ENCODE results near the gene EEA1. TPM values are rescaled to one million over a fixed set of nuclear protein-coding genes. Genes with fewer than 3 reads are reported as not detected.

The EEA1 gene
- total RNA-seq, 1 donor from 2014 or later: 31.1 TPM

GRCh38 chr12:92938638-92939037 is 9.5 kb upstream of the EEA1 start:
- TF ChIP-seq, protein P1, sequence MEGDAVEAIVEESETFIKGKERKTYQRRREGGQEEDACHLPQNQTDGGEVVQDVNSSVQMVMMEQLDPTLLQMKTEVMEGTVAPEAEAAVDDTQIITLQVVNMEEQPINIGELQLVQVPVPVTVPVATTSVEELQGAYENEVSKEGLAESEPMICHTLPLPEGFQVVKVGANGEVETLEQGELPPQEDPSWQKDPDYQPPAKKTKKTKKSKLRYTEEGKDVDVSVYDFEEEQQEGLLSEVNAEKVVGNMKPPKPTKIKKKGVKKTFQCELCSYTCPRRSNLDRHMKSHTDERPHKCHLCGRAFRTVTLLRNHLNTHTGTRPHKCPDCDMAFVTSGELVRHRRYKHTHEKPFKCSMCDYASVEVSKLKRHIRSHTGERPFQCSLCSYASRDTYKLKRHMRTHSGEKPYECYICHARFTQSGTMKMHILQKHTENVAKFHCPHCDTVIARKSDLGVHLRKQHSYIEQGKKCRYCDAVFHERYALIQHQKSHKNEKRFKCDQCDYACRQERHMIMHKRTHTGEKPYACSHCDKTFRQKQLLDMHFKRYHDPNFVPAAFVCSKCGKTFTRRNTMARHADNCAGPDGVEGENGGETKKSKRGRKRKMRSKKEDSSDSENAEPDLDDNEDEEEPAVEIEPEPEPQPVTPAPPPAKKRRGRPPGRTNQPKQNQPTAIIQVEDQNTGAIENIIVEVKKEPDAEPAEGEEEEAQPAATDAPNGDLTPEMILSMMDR (IDR thresholded peaks at IDR 0.05): no peak
- H3K27ac Mint-ChIP-seq (ENCODE audit: unreplicated experiment): no peak overlapping the region
- H3K9me3 Mint-ChIP-seq (ENCODE audit: unreplicated experiment): no peaks in the 10 kb centered on the region
- DNase-seq (ENCODE audit: extremely low spot score, unreplicated experiment): no peak
- H3K4me1 Mint-ChIP-seq (ENCODE audit: unreplicated experiment): peaks cover 8% of the 10 kb centered on the region
- H3K4me3 Mint-ChIP-seq (ENCODE audit: unreplicated experiment): no peak overlapping the region
- no peaks in the 10 kb centered on the region for H3K36me3 Mint-ChIP-seq (ENCODE audit: unreplicated experiment)
- no peaks in the 10 kb centered on the region for H3K27me3 Mint-ChIP-seq (ENCODE audit: unreplicated experiment)

- TF ChIP-seq, protein P1 (IDR thresholded peaks at IDR 0.05): no peak
- Mint-ChIP-seq H3K36me3 (ENCODE audit: unreplicated experiment) (no peaks in the 10 kb centered on the region), H3K27me3 (ENCODE audit: unreplicated experiment) (no peaks in the 10 kb centered on the region), H3K9me3 (ENCODE audit: unreplicated experiment) (no peaks in the 10 kb centered on the region), H3K4me3 (ENCODE audit: unreplicated experiment) (no peak overlapping the region), H3K4me1 (ENCODE audit: unreplicated experiment) (peaks cover 5% of the 10 kb centered on the region), H3K27ac (ENCODE audit: unreplicated experiment) (no peak overlapping the region)
- DNase-seq (ENCODE audit: extremely low spot score, unreplicated experiment): no peak
Observed at GRCh38 chr12:92938018-92938417, 8.9 kb upstream of the EEA1 start.

DNA sequence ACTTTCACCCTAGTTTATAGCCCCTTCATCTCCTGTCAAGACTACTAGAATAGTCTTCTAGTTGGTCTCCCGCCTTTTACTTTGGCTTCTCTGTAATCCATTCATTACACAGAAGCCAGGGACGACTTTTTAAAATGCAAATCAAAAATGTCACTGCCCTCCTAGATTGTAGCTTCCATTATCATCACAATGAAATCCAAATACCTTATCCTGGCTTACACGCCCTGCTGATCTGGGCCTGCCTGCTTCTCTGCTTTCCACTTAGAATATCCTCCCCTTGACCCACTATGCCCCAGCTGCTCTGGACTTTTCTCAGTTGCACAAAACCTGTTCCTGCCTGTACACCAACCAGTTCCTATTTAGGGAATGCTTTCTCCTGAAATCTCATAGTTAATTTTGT is 4.5 kb upstream of the EEA1 start:
- H3K9me3 Mint-ChIP-seq (ENCODE audit: unreplicated experiment): no peaks in the 10 kb centered on the region
- peaks cover 10% of the 10 kb centered on the region for H3K4me1 Mint-ChIP-seq (ENCODE audit: unreplicated experiment)
- no peaks in the 10 kb centered on the region for H3K27me3 Mint-ChIP-seq (ENCODE audit: unreplicated experiment)
- TF ChIP-seq, protein P1 (IDR thresholded peaks at IDR 0.05): no peak
- no peak overlapping the region for H3K4me3 Mint-ChIP-seq (ENCODE audit: unreplicated experiment)
- DNase-seq (ENCODE audit: extremely low spot score, unreplicated experiment): no peak
- H3K27ac Mint-ChIP-seq (ENCODE audit: unreplicated experiment): no peak overlapping the region
- no peaks in the 10 kb centered on the region for H3K36me3 Mint-ChIP-seq (ENCODE audit: unreplicated experiment)

- peak overlapping the region; percentile 98 for H3K27ac Mint-ChIP-seq (ENCODE audit: unreplicated experiment)
- H3K4me3 Mint-ChIP-seq (ENCODE audit: unreplicated experiment): peak overlapping the region; percentile 84
- TF ChIP-seq, protein P1 (IDR thresholded peaks at IDR 0.05): no peak
- no peak for DNase-seq (ENCODE audit: extremely low spot score, unreplicated experiment)
- H3K36me3 Mint-ChIP-seq (ENCODE audit: unreplicated experiment): no peaks in the 10 kb centered on the region
- H3K9me3 Mint-ChIP-seq (ENCODE audit: unreplicated experiment): no peaks in the 10 kb centered on the region
- H3K4me1 Mint-ChIP-seq (ENCODE audit: unreplicated experiment): peaks cover 33% of the 10 kb centered on the region
- H3K27me3 Mint-ChIP-seq (ENCODE audit: unreplicated experiment): no peaks in the 10 kb centered on the region
Observed at GRCh38 chr12:92930421-92930820, 1.3 kb upstream of the EEA1 start.

DNA sequence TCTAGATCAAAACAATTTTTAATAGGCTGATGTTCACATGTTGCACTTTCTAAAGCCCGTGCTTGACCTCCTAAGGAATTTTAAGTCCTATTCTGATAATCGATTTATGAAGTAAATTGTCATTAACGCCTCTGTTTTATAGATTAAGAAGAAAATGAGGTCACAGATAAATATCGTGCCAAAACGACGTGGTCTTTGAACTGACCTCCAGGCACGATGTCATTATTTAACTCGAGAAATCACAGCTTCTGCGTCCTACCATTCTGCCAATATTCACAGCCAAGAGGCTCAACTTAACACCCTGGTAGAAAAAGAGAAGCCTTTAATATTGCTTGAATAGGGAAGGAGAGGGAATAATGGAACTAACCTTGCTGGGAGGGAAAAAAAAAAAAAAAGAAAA is 888 bp upstream of the EEA1 start:
- Mint-ChIP-seq H3K27me3 (ENCODE audit: unreplicated experiment) (no peaks in the 10 kb centered on the region), H3K27ac (ENCODE audit: unreplicated experiment) (peak overlapping the region; percentile 98), H3K4me3 (ENCODE audit: unreplicated experiment) (peak overlapping the region; percentile 84), H3K9me3 (ENCODE audit: unreplicated experiment) (no peaks in the 10 kb centered on the region), H3K4me1 (ENCODE audit: unreplicated experiment) (peaks cover 37% of the 10 kb centered on the region), H3K36me3 (ENCODE audit: unreplicated experiment) (no peaks in the 10 kb centered on the region)
- TF ChIP-seq, protein P1 (IDR thresholded peaks at IDR 0.05): no peak
- DNase-seq (ENCODE audit: extremely low spot score, unreplicated experiment): no peak
